ENCODE measurements around the gene AJM1.
"Not testable (repeated sequence)": the region's sequence is repeated elsewhere in the genome, so short reads cannot be mapped to it uniquely, and the experiment has no call there.

Gene AJM1

DNA sequence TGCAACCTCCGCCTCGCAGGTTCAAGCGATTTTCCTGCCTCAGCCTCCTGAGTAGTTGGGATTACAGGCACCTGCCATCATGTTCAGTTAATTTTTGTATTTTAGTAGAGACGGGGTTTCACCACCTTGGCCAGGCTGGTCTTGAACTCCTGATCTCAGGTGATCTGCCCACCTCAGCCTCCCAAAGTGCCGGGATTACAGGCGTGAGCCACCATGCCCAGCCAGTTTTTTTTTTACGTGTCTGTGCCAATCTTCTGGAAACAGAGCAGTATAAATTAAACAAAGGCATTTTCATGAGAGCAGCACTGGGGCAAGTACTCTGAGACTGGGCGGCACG is 40.6 kb downstream of the AJM1 start:
- not testable (repeated sequence) for H3K4me2 ChIP-seq (ENCODE audit: insufficient read depth, low read length, poor library complexity, severe bottlenecking); H3K4me3 ChIP-seq (ENCODE audit: low read length in 2 of 2); H2AFZ ChIP-seq (ENCODE audit: low read length); H3K27ac ChIP-seq (replicated peaks; ENCODE audit: low read length); H2BK120ac ChIP-seq (ENCODE audit: low read depth, low read length); H2BK5ac ChIP-seq (ENCODE audit: low read length); H3K27me3 ChIP-seq (ENCODE audit: control insufficient read depth in 3 of 3, insufficient read depth in 3 of 3, low read depth in 1 of 3, low read length in 3 of 3); H2BK15ac ChIP-seq (ENCODE audit: low read length); H3K36me3 ChIP-seq (replicated peaks in 1 of 2; ENCODE audit: control insufficient read depth in 2 of 2, insufficient read depth in 2 of 2, low read length in 2 of 2); H2AK5ac ChIP-seq (ENCODE audit: low read depth, low read length); H4K91ac ChIP-seq (ENCODE audit: low read depth, low read length, poor library complexity); H3K4ac ChIP-seq (ENCODE audit: low read length); H3K9ac ChIP-seq (ENCODE audit: low read depth, low read length, poor library complexity); H4K8ac ChIP-seq (ENCODE audit: low read depth, low read length); H2BK12ac ChIP-seq (ENCODE audit: low read length); H3K18ac ChIP-seq (ENCODE audit: low read length); H3K9me3 ChIP-seq (replicated peaks in 1 of 2; ENCODE audit: control insufficient read depth in 2 of 2, insufficient read depth in 1 of 2, low read depth in 1 of 2, low read length in 2 of 2); DNase-seq (ENCODE audit: low spot score); H3K14ac ChIP-seq (ENCODE audit: low read length); H3K23ac ChIP-seq (ENCODE audit: low read depth, low read length, poor library complexity)
- peaks cover 13% of the 10 kb centered on the region for H3K79me1 ChIP-seq (ENCODE audit: low read depth, low read length)
- no CpG with 5 or more reads among the region's 9 CpGs for WGBS, 2 donors (ENCODE audit: extremely low coverage in 2 of 2, insufficient read length in 2 of 2, insufficient replicate concordance in 1 of 2)
- H3K4me1 ChIP-seq (ENCODE audit: control insufficient read depth in 2 of 2, insufficient read depth in 1 of 2, low read depth in 1 of 2, low read length in 2 of 2): peaks cover 10 to 12% of the 10 kb centered on the region in 2 donors

GRCh38 chr9:136883670-136884069 is 41.4 kb downstream of the AJM1 start:
- not testable (repeated sequence) for H3K9me3 ChIP-seq (replicated peaks in 1 of 2; ENCODE audit: control insufficient read depth in 2 of 2, insufficient read depth in 1 of 2, low read depth in 1 of 2, low read length in 2 of 2); H2AK5ac ChIP-seq (ENCODE audit: low read depth, low read length); H3K23ac ChIP-seq (ENCODE audit: low read depth, low read length, poor library complexity); H3K27me3 ChIP-seq (ENCODE audit: control insufficient read depth in 3 of 3, insufficient read depth in 3 of 3, low read depth in 1 of 3, low read length in 3 of 3); H3K14ac ChIP-seq (ENCODE audit: low read length); H3K27ac ChIP-seq (replicated peaks; ENCODE audit: low read length); H3K18ac ChIP-seq (ENCODE audit: low read length); H2AFZ ChIP-seq (ENCODE audit: low read length); H4K91ac ChIP-seq (ENCODE audit: low read depth, low read length, poor library complexity); H3K4me2 ChIP-seq (ENCODE audit: insufficient read depth, low read length, poor library complexity, severe bottlenecking); H3K36me3 ChIP-seq (replicated peaks in 1 of 2; ENCODE audit: control insufficient read depth in 2 of 2, insufficient read depth in 2 of 2, low read length in 2 of 2); H2BK5ac ChIP-seq (ENCODE audit: low read length); H4K8ac ChIP-seq (ENCODE audit: low read depth, low read length); H3K9ac ChIP-seq (ENCODE audit: low read depth, low read length, poor library complexity); H2BK120ac ChIP-seq (ENCODE audit: low read depth, low read length); H2BK12ac ChIP-seq (ENCODE audit: low read length); H3K4ac ChIP-seq (ENCODE audit: low read length); DNase-seq (ENCODE audit: low spot score); H3K4me3 ChIP-seq (ENCODE audit: low read length in 2 of 2); H2BK15ac ChIP-seq (ENCODE audit: low read length)
- no CpG with 5 or more reads among the region's 10 CpGs for WGBS, 2 donors (ENCODE audit: extremely low coverage in 2 of 2, insufficient read length in 2 of 2, insufficient replicate concordance in 1 of 2)
- H3K79me1 ChIP-seq (ENCODE audit: low read depth, low read length): peaks cover 17% of the 10 kb centered on the region
- H3K4me1 ChIP-seq (ENCODE audit: control insufficient read depth in 2 of 2, insufficient read depth in 1 of 2, low read depth in 1 of 2, low read length in 2 of 2): peaks cover 12% of the 10 kb centered on the region in 2 donors

DNA sequence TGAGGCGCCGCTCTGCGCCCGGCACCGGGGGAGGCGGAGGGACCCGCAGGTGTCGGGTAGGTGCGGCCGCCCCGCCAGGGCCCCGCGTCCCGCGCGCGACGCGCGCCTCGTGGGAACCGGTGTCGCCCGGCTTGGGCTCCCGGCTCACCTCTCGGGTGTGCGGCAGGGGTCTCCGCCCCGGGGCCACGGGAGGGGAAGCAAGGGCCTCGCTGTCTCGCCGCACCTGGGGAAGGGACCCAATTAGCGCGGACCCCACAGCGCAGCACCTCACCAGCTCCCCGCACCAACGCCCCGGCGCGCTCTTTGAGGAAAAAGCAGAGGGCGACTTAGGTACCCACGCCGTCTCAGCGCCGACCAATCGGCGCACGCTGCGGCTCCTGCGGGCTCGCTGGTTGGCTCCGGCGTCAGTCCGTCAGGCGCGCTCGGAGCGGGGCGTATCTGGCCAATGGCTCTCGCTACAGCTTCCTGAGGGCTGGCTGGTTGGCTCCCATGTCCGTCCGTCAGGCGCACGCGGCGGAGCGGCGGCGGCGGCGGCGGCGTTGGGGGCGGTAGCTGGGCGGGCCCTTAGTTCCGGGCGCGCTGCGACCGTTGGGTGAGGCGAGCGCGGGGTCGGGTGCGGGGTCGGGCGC is 43.8 kb downstream of the AJM1 start, which contains the start of gene TRAF2:
TRAF2 (plus strand) TSS at position 567 of the 629 bp plus-strand sequence. CDS start 12,225 bp downstream, outside the sequence.
- DNase-seq (ENCODE audit: low spot score): peak; percentile 99
- Histone ChIP-seq H3K9me3 (replicated peaks in 1 of 2; ENCODE audit: control insufficient read depth in 2 of 2, insufficient read depth in 1 of 2, low read depth in 1 of 2, low read length in 2 of 2) (no peaks in the 10 kb centered on the region), H3K27me3 (ENCODE audit: control insufficient read depth in 3 of 3, insufficient read depth in 3 of 3, low read depth in 1 of 3, low read length in 3 of 3) (no peaks in the 10 kb centered on the region), H4K8ac (ENCODE audit: low read depth, low read length) (no peak within 1 kb of the TSS), H2BK5ac (ENCODE audit: low read length) (no peak within 1 kb of the TSS), H3K27ac (replicated peaks; ENCODE audit: low read length) (no peak within 1 kb of the TSS), H3K4ac (ENCODE audit: low read length) (peak within 1 kb of the TSS; percentile 84), H4K91ac (ENCODE audit: low read depth, low read length, poor library complexity) (peak within 1 kb of the TSS; percentile 72), H2BK15ac (ENCODE audit: low read length) (peak within 1 kb of the TSS; percentile 49), H3K36me3 (replicated peaks in 1 of 2; ENCODE audit: control insufficient read depth in 2 of 2, insufficient read depth in 2 of 2, low read length in 2 of 2) (peaks cover 5 to 23% of the 10 kb centered on the region in 2 donors), H3K4me3 (ENCODE audit: low read length in 2 of 2) (peak within 1 kb of the TSS; percentile 92 to 98), H2AFZ (ENCODE audit: low read length) (peak within 1 kb of the TSS; percentile 99), H3K9ac (ENCODE audit: low read depth, low read length, poor library complexity) (peak within 1 kb of the TSS; percentile 98), H3K4me1 (ENCODE audit: control insufficient read depth in 2 of 2, insufficient read depth in 1 of 2, low read depth in 1 of 2, low read length in 2 of 2) (peaks cover 12% of the 10 kb centered on the region in 2 donors), H3K18ac (ENCODE audit: low read length) (peak within 1 kb of the TSS; percentile 94), H2BK120ac (ENCODE audit: low read depth, low read length) (no peak within 1 kb of the TSS), H3K14ac (ENCODE audit: low read length) (no peak within 1 kb of the TSS), H3K4me2 (ENCODE audit: insufficient read depth, low read length, poor library complexity, severe bottlenecking) (peak within 1 kb of the TSS; percentile 85), H2BK12ac (ENCODE audit: low read length) (no peak within 1 kb of the TSS), H2AK5ac (ENCODE audit: low read depth, low read length) (peak within 1 kb of the TSS; percentile 92), H3K79me1 (ENCODE audit: low read depth, low read length) (peaks cover 23% of the 10 kb centered on the region), H3K23ac (ENCODE audit: low read depth, low read length, poor library complexity) (peak within 1 kb of the TSS; percentile 92)
- no CpG with 5 or more reads among the region's 88 CpGs for WGBS, 2 donors (ENCODE audit: extremely low coverage in 2 of 2, insufficient read length in 2 of 2, insufficient replicate concordance in 1 of 2)

GRCh38 chr9:136886610-136887597 is 44.6 kb downstream of the AJM1 start:
- H4K8ac ChIP-seq (ENCODE audit: low read depth, low read length): no peak overlapping the region
- peak overlapping the region; percentile 98 for H3K9ac ChIP-seq (ENCODE audit: low read depth, low read length, poor library complexity)
- H3K79me1 ChIP-seq (ENCODE audit: low read depth, low read length): peaks cover 23% of the 10 kb centered on the region
- H3K36me3 ChIP-seq (replicated peaks in 1 of 2; ENCODE audit: control insufficient read depth in 2 of 2, insufficient read depth in 2 of 2, low read length in 2 of 2): peaks cover 5 to 31% of the 10 kb centered on the region in 2 donors
- no peak overlapping the region for H2BK120ac ChIP-seq (ENCODE audit: low read depth, low read length)
- H2AK5ac ChIP-seq (ENCODE audit: low read depth, low read length): peak overlapping the region; percentile 92
- no peak overlapping the region for H2BK15ac ChIP-seq (ENCODE audit: low read length)
- H2BK5ac ChIP-seq (ENCODE audit: low read length): no peak overlapping the region
- peak overlapping the region; percentile 92 for H3K23ac ChIP-seq (ENCODE audit: low read depth, low read length, poor library complexity)
- H3K27ac ChIP-seq (replicated peaks; ENCODE audit: low read length): no peak overlapping the region
- H3K27me3 ChIP-seq (ENCODE audit: control insufficient read depth in 3 of 3, insufficient read depth in 3 of 3, low read depth in 1 of 3, low read length in 3 of 3): no peaks in the 10 kb centered on the region
- peak overlapping the region; percentile 99 for H2AFZ ChIP-seq (ENCODE audit: low read length)
- peak; percentile 36 for DNase-seq (ENCODE audit: low spot score)
- H2BK12ac ChIP-seq (ENCODE audit: low read length): no peak overlapping the region
- WGBS, 2 donors (ENCODE audit: extremely low coverage in 2 of 2, insufficient read length in 2 of 2, insufficient replicate concordance in 1 of 2): no CpG with 5 or more reads among the region's 76 CpGs
- H3K4me2 ChIP-seq (ENCODE audit: insufficient read depth, low read length, poor library complexity, severe bottlenecking): peak overlapping the region; percentile 85
- no peak overlapping the region for H3K14ac ChIP-seq (ENCODE audit: low read length)
- H3K18ac ChIP-seq (ENCODE audit: low read length): peak overlapping the region; percentile 94
- peak overlapping the region; percentile 72 for H4K91ac ChIP-seq (ENCODE audit: low read depth, low read length, poor library complexity)
- peak overlapping the region; percentile 86 to 92 for H3K4me3 ChIP-seq (ENCODE audit: low read length in 2 of 2)
- H3K4me1 ChIP-seq (ENCODE audit: control insufficient read depth in 2 of 2, insufficient read depth in 1 of 2, low read depth in 1 of 2, low read length in 2 of 2): peaks cover 5 to 9% of the 10 kb centered on the region in 2 donors
- H3K9me3 ChIP-seq (replicated peaks in 1 of 2; ENCODE audit: control insufficient read depth in 2 of 2, insufficient read depth in 1 of 2, low read depth in 1 of 2, low read length in 2 of 2): no peaks in the 10 kb centered on the region
- H3K4ac ChIP-seq (ENCODE audit: low read length): peak overlapping the region; percentile 84

All from neuronal stem cell (in vitro differentiated cells).